SU-DHL-6 (cell line): ENCODE results near the gene REXO1.

Source experiments
- H2AFZ ChIP-seq: fragments of 200-600 bp; sonication (generic); 2 replicates; pipeline ENCODE4 v1.6.1; 2014; ENCODE audit warnings: low read depth, mild to moderate bottlenecking, moderate library complexity, mixed read lengths, antibody characterized with exemption, low read length; ENCODE audit not compliant: severe bottlenecking
- H3F3A ChIP-seq: fragments of 200-600 bp; shearing (Covaris generic); 2 replicates; pipeline ENCODE4 v1.6.0; 2016; ENCODE audit warnings: antibody characterized with exemption, mild to moderate bottlenecking; ENCODE audit not compliant: insufficient read depth
- H3K27ac ChIP-seq: fragments of 200-600 bp; sonication (generic); 2 replicates; pipeline ENCODE4 v1.5.1; 2016; ENCODE audit warnings: low read depth, mild to moderate bottlenecking, low read length, moderate library complexity, mixed read lengths
- H3K27me3 ChIP-seq: fragments of 200-600 bp; sonication (generic), shearing (Covaris generic); 2 replicates; pipeline ENCODE4 v1.6.0; 2014; ENCODE audit warnings: mild to moderate bottlenecking, low read length
- H3K36me3 ChIP-seq: fragments of 200-600 bp; sonication (generic); 2 replicates; pipeline ENCODE4 v1.6.1; 2014; ENCODE audit warnings: mild to moderate bottlenecking, low read length, mixed read lengths
- H3K4me2 ChIP-seq: fragments of 300-600, 200-600 bp; shearing (Covaris generic), sonication (generic); 2 replicates; pipeline ENCODE4 v1.6.0; 2014; ENCODE audit warnings: low read length, low read depth, mild to moderate bottlenecking; ENCODE audit not compliant: poor library complexity, severe bottlenecking
- H3K4me3 ChIP-seq: fragments of 200-600 bp; sonication (generic); 2 replicates; pipeline ENCODE4 v1.5.1; 2014; ENCODE audit warnings: antibody characterized with exemption, low read length, mild to moderate bottlenecking, mixed read lengths; ENCODE audit not compliant: insufficient read depth, poor library complexity, severe bottlenecking
- H3K79me2 ChIP-seq: fragments of 200-600 bp; sonication (generic); 2 replicates; pipeline ENCODE4 v1.6.1; 2014; ENCODE audit warnings: mild to moderate bottlenecking, low read length, moderate library complexity; ENCODE audit not compliant: insufficient read depth
- H3K9ac ChIP-seq: fragments of 200-600 bp; sonication (generic); 2 replicates; pipeline ENCODE4 v1.7.0; 2014; ENCODE audit warnings: mild to moderate bottlenecking, low read length
- H3K9me2 ChIP-seq: fragments of 200-600 bp; sonication (generic); replicated peaks from 2 replicates; pipeline ENCODE4 v1.6.1; 2014; ENCODE audit warnings: low read length; ENCODE audit not compliant: insufficient read depth
- H3K9me3 ChIP-seq: fragments of 200-600 bp; sonication (generic); 2 replicates; pipeline ENCODE4 v1.6.1; 2014; ENCODE audit warnings: low read length, mixed read lengths; ENCODE audit not compliant: insufficient read depth
- H4K20me1 ChIP-seq: fragments of 200-600 bp; sonication (generic); 2 replicates; pipeline ENCODE4 v1.6.1; 2014; ENCODE audit warnings: low read depth, mild to moderate bottlenecking, antibody characterized with exemption, low read length, moderate library complexity, mixed read lengths
- EZH2phosphoT487 ChIP-seq: fragments of 200-600 bp; sonication (generic), shearing (Covaris generic); conservative IDR thresholded peaks from 2 replicates; pipeline ENCODE4 v1.6.1; 2018; ENCODE audit warnings: mild to moderate bottlenecking, antibody characterized with exemption, low read length, moderate library complexity, mixed read lengths
- TF ChIP-seq, protein P1 (sequence below): fragments of 200-600 bp; sonication (generic); IDR thresholded peaks from one replicate; pipeline ENCODE4 v1.5.1; 2017; ENCODE audit warnings: antibody characterized with exemption, mild to moderate bottlenecking, low read length, moderate library complexity; ENCODE audit not compliant: insufficient read depth, poor library complexity, severe bottlenecking

Gene REXO1

DNA sequence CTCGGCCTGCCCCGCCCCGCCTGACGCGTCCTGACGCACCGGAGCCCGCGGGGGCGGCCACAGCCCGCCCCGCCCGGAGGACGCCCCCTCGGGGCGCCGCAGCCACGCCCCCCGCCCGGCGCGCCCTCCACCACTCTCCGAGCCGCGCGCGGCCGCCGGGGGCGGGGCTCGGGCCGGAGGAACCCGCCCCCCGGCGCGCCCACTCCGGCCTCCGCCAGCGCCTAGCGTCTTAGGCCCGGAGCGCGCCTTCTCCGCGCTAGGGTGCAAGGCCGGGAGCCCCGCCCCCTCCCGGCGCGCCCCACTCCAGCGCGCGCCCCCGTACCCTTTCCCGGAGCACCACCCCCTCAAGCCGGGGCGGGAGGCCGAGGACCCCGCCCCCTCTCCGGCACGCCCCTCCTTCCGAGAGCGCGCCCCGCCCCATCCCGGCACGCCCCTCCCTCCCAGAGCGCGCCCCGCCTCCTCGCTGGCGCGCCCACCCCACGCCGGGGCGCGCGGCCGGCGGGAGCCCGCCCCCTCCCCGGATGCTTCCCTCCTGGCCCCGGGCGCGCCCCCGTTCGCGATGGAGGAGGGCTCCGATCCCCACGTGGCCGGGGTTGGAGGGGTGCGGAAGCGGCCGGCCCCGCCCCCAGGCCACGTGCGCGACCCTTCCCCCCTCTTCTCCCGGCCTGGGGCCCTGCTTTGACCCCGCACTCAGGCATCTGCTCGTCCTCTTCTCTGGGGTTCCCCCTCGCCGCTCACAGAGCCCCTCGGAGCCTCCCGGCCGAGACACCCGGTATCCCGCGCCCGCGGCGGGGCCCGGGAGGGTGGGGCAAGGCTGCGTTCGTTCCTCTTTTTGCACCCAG lies 15.6 kb upstream of the REXO1 start:
- Histone ChIP-seq H3K4me3 (peak overlapping the region; percentile 73), H3K36me3 (no peaks in the 10 kb centered on the region), H3K9me2 (no peaks in the 10 kb centered on the region), H3F3A (peaks cover 23% of the 10 kb centered on the region), H2AFZ (peak overlapping the region; percentile 55), H3K27ac (peak overlapping the region; percentile 95), H4K20me1 (peaks cover 6% of the 10 kb centered on the region; the same call in 1 of the 2 replicates), H3K79me2 (peaks cover 35% of the 10 kb centered on the region), H3K4me2 (peak overlapping the region; percentile 86), H3K27me3 (no peaks in the 10 kb centered on the region), H3K9ac (peak overlapping the region; percentile 96), H3K9me3 (no peaks in the 10 kb centered on the region)
- no peak for TF ChIP-seq EZH2phosphoT487
- TF ChIP-seq, protein P1, sequence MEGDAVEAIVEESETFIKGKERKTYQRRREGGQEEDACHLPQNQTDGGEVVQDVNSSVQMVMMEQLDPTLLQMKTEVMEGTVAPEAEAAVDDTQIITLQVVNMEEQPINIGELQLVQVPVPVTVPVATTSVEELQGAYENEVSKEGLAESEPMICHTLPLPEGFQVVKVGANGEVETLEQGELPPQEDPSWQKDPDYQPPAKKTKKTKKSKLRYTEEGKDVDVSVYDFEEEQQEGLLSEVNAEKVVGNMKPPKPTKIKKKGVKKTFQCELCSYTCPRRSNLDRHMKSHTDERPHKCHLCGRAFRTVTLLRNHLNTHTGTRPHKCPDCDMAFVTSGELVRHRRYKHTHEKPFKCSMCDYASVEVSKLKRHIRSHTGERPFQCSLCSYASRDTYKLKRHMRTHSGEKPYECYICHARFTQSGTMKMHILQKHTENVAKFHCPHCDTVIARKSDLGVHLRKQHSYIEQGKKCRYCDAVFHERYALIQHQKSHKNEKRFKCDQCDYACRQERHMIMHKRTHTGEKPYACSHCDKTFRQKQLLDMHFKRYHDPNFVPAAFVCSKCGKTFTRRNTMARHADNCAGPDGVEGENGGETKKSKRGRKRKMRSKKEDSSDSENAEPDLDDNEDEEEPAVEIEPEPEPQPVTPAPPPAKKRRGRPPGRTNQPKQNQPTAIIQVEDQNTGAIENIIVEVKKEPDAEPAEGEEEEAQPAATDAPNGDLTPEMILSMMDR: no peak

- Histone ChIP-seq H3K9me2 (no peaks in the 10 kb centered on the region), H3K9me3 (no peaks in the 10 kb centered on the region), H3K9ac (peak within 1 kb of the TSS; percentile 96), H3F3A (peaks cover 27% of the 10 kb centered on the region), H4K20me1 (peaks cover 6% of the 10 kb centered on the region; the same call in 1 of the 2 replicates), H3K4me3 (peak within 1 kb of the TSS; percentile 95), H3K27me3 (no peaks in the 10 kb centered on the region), H3K27ac (peak within 1 kb of the TSS; percentile 95), H2AFZ (peak within 1 kb of the TSS; percentile 55), H3K4me2 (peak within 1 kb of the TSS; percentile 86), H3K79me2 (peaks cover 35% of the 10 kb centered on the region), H3K36me3 (no peaks in the 10 kb centered on the region)
- TF ChIP-seq, protein P1: no peak
- no peak for TF ChIP-seq EZH2phosphoT487
These were observed 15.0 kb upstream of the REXO1 start, which contains the start of gene KLF16 for GRCh38 chr19:1863328-1863637. KLF16 (minus strand) TSS chr19:1863579; CDS start chr19:1863497, 82 bp downstream.

- Histone ChIP-seq H3K9me3 (no peaks in the 10 kb centered on the region), H3K4me2 (peak overlapping the region; percentile 66), H3K27ac (peak overlapping the region; percentile 61), H3K36me3 (no peaks in the 10 kb centered on the region), H3K27me3 (no peaks in the 10 kb centered on the region), H3K9me2 (no peaks in the 10 kb centered on the region), H3K79me2 (peaks cover 38% of the 10 kb centered on the region), H3K9ac (peak overlapping the region; percentile 75), H4K20me1 (peaks cover 6% of the 10 kb centered on the region; the same call in 1 of the 2 replicates), H3F3A (peaks cover 25% of the 10 kb centered on the region), H2AFZ (peak overlapping the region; percentile 5), H3K4me3 (peak overlapping the region; percentile 95)
- TF ChIP-seq EZH2phosphoT487: no peak
- TF ChIP-seq, protein P1: no peak
These were observed 14.4 kb upstream of the REXO1 start for GRCh38 chr19:1862424-1863327.
